B cell (primary cell): Measurements from ENCODE around the gene PEX6. TPM values are rescaled to one million over a fixed set of nuclear protein-coding genes. Genes with fewer than 3 reads are reported as not detected.

ENCODE experiments used
- ATAC-seq: fragments of 200-7000 bp; cut with Tn5 transposase; one replicate; pipeline ENCODE4 v1.10.0; 2021; ENCODE audit warnings: low read depth, mild to moderate bottlenecking, moderate number of reproducible peaks, moderate library complexity
- CTCF ChIA-PET: fragments of 350-600 bp; sonication (Branson Sonifier 250); formaldehyde crosslinking; loops from one replicate; lab custom pipeline; 2021; ENCODE audit warnings: antibody characterized with exemption, inconsistent platforms; lab: Charles Lee
- POLR2A ChIA-PET: fragments of 350-600 bp; sonication (Branson Sonifier 250); formaldehyde crosslinking; loops from one replicate; lab custom pipeline; 2021; ENCODE audit warnings: antibody characterized with exemption; lab: Charles Lee
- DNase-seq: peaks from one replicate; pipeline ENCODE4 v3.0.0; 2013
- H2AFZ ChIP-seq: 2 replicates; pipeline ENCODE4 v1.6.1; 2012; ENCODE audit warnings: mild to moderate bottlenecking, low read depth, low read length; ENCODE audit not compliant: insufficient read depth, poor library complexity, severe bottlenecking
- H3K27ac ChIP-seq, 2 donors: 1 replicate in 1 of 2; 2 replicates in 1 of 2; pipeline ENCODE4 v1.5.1; 2012 to 2013; ENCODE audit warnings: low read length in 2 of 2, mild to moderate bottlenecking in 2 of 2, moderate library complexity in 1 of 2
- H3K27me3 ChIP-seq, 4 experiments: fragments of 200-600 bp in 1 of 4; sonication (generic) in 1 of 4; replicated peaks in 1 of 4; 1 replicate in 2 of 4; 2 replicates in 2 of 4; pipeline versions ENCODE4 v1.6.1 to v1.7.0; 2013 to 2016; ENCODE audit warnings: low read length in 3 of 4, mild to moderate bottlenecking in 2 of 4, mixed read lengths in 1 of 4, moderate library complexity in 1 of 4; ENCODE audit not compliant: insufficient read depth in 4 of 4, control insufficient read depth in 3 of 4; ENCODE audit errors: control extremely low read depth in 1 of 4
- H3K36me3 ChIP-seq, 2 experiments: replicated peaks in 1 of 2; 1 replicate in 1 of 2; 2 replicates in 1 of 2; pipeline versions ENCODE4 v1.6.1 to v1.7.1; 2013; ENCODE audit warnings: low read length in 1 of 2; ENCODE audit not compliant: insufficient read depth in 2 of 2, control insufficient read depth in 1 of 2; ENCODE audit errors: control extremely low read depth in 1 of 2, extremely low read depth in 1 of 2
- H3K4me1 ChIP-seq, 2 donors: fragments of 200-600 bp in 1 of 2; sonication (generic) in 1 of 2; 1 replicate in 1 of 2; 2 replicates in 1 of 2; pipeline versions ENCODE4 v1.5.1 to v1.6.1; 2013 to 2017; ENCODE audit warnings: low read length in 2 of 2; ENCODE audit not compliant: control insufficient read depth in 2 of 2, insufficient read depth in 2 of 2
- H3K4me2 ChIP-seq: replicated peaks from 2 replicates; pipeline ENCODE3; 2012; ENCODE audit warnings: mild to moderate bottlenecking, low read depth, low read length; ENCODE audit not compliant: poor library complexity, severe bottlenecking
- H3K4me3 ChIP-seq, 5 experiments: fragments of 200-600 bp in 1 of 5; sonication (generic) in 1 of 5; 1 replicate in 3 of 5; 2 replicates in 2 of 5; pipeline versions ENCODE4 v1.5.1 to v1.7.0; 2011 to 2016; ENCODE audit warnings: low read length in 4 of 5, mild to moderate bottlenecking in 4 of 5, low read depth in 2 of 5, control low read depth in 1 of 5, moderate library complexity in 1 of 5; ENCODE audit not compliant: insufficient read depth in 1 of 5; ENCODE audit errors: control extremely low read depth in 1 of 5, extremely low read depth in 1 of 5
- H3K79me2 ChIP-seq: fragments of 200-600 bp; sonication (generic); one replicate; pipeline ENCODE4 v1.6.0; 2016; ENCODE audit warnings: low read length; ENCODE audit not compliant: control insufficient read depth, insufficient read depth
- H3K9ac ChIP-seq: fragments of 200-600 bp; sonication (generic); 2 replicates; pipeline ENCODE4 v1.6.1; 2017; ENCODE audit warnings: mild to moderate bottlenecking, low read length, moderate library complexity
- H3K9me3 ChIP-seq, 3 donors: one replicate each; pipeline versions ENCODE4 v1.6.1 to v1.7.1; 2013; ENCODE audit warnings: low read length in 2 of 3; ENCODE audit not compliant: control insufficient read depth in 2 of 3, insufficient read depth in 1 of 3; ENCODE audit errors: control extremely low read depth in 1 of 3
- H4K20me1 ChIP-seq: 2 replicates; pipeline ENCODE4 v1.6.0; 2012; ENCODE audit warnings: mild to moderate bottlenecking, low read length; ENCODE audit not compliant: insufficient read depth, control insufficient read depth, poor library complexity, severe bottlenecking
- H3K27ac Mint-ChIP-seq: one replicate; pipeline ENCODE4 v1.8.0; 2021; ENCODE audit warnings: mixed read lengths
- H3K27me3 Mint-ChIP-seq: one replicate; pipeline ENCODE4 v1.8.0; 2021; ENCODE audit warnings: mixed read lengths
- H3K4me1 Mint-ChIP-seq: one replicate; pipeline ENCODE4 v1.8.0; 2021; ENCODE audit warnings: mixed read lengths
- H3K4me3 Mint-ChIP-seq: one replicate; pipeline ENCODE4 v1.8.0; 2021; ENCODE audit warnings: mixed read lengths
- H3K9me3 Mint-ChIP-seq: one replicate; pipeline ENCODE4 v1.8.0; 2022; ENCODE audit warnings: mixed read lengths; ENCODE audit not compliant: insufficient read depth
- CTCF ChIP-seq: fragments of 200-600 bp; IDR thresholded peaks from one replicate; pipeline ENCODE4 v1.8.0; 2022; ENCODE audit warnings: antibody characterized with exemption, mild to moderate bottlenecking
- EZH2 ChIP-seq: IDR thresholded peaks from 2 replicates; pipeline ENCODE4 v1.6.1; 2012; ENCODE audit warnings: borderline replicate concordance, low read depth, mild to moderate bottlenecking, moderate library complexity, low read length; ENCODE audit not compliant: insufficient read depth, poor library complexity, severe bottlenecking
- WGBS: methylation state at CpG from one replicate; pipeline ENCODE4 v1.1.5; 2013; ENCODE audit warnings: missing lambda C conversion rate; ENCODE audit not compliant: insufficient coverage; 5-methylcytosine and 5-hydroxymethylcytosine counted together
- intact Hi-C: fragments of 100-400 bp; cut with micrococcal nuclease; formaldehyde crosslinking; loops from one replicate; pipeline ENCODE4 v1.10.0; 2022
- polyA plus RNA-seq: library from polyadenylated mRNA; depleted of rRNA; stranded (reverse); fragments of >200 nt; gene quantifications from 2 replicates; pipeline ENCODE4 v1.2.3, GENCODE V29; 2012
- total RNA-seq, 2 donors: library from RNA; stranded (reverse); fragments of 120-200 nt in 1 of 2; gene quantifications; 1 replicate in 1 of 2; 2 replicates in 1 of 2; pipeline versions ENCODE4 v1.2.3 to v1.2.4, GENCODE V29; 2013 to 2022

Gene PEX6
- total and polyA plus RNA-seq, 2 donors (not counting 1 experiment from before 2014, with no cell fraction given), result 16.0 to 16.6 TPM

- H3K4me1 ChIP-seq, result peaks cover 9 to 16% of the 10 kb centered on the region in 2 donors
- H3K27me3 Mint-ChIP-seq, result no peaks in the 10 kb centered on the region
- no peaks in the 10 kb centered on the region for H4K20me1 ChIP-seq
- no peak overlapping the region for H3K4me3 Mint-ChIP-seq
- H3K9ac ChIP-seq, result no peak overlapping the region
- POLR2A ChIA-PET, result no interaction called here
- no peaks in the 10 kb centered on the region for H3K9me3 ChIP-seq
- 99% methylated on average over 8 of the region's 13 CpGs for WGBS
- no peaks in the 10 kb centered on the region for H3K9me3 Mint-ChIP-seq
- CTCF ChIA-PET, result no interaction called here
- TF ChIP-seq EZH2 (no peak), CTCF (no peak)
- no peak overlapping the region for H3K27ac ChIP-seq
- ATAC-seq (no peak), DNase-seq (no peak)
- H3K27me3 ChIP-seq, result peaks cover 0 to 12% (median 3%) of the 10 kb centered on the region in 4 experiments
- no peak overlapping the region for H3K4me3 ChIP-seq
- peaks cover 13% of the 10 kb centered on the region for H3K4me1 Mint-ChIP-seq
- intact Hi-C loops, result loop anchor here (5.0 kb wide), 1 partner anchor 60 kb away; no protein-coding TSS in a partner anchor
- H3K79me2 ChIP-seq, result no peaks in the 10 kb centered on the region
- no peak overlapping the region for H3K27ac Mint-ChIP-seq
- H2AFZ ChIP-seq, result no peak overlapping the region
- peaks cover 0 to 32% of the 10 kb centered on the region in 2 experiments for H3K36me3 ChIP-seq
- no peak overlapping the region for H3K4me2 ChIP-seq
Measured at GRCh38 chr6:42962502-42963178, 16.3 kb downstream of the PEX6 start.

- Mint-ChIP-seq H3K4me1 (peaks cover 13% of the 10 kb centered on the region), H3K27ac (no peak overlapping the region), H3K4me3 (peak overlapping the region; percentile 44), H3K9me3 (no peaks in the 10 kb centered on the region), H3K27me3 (no peaks in the 10 kb centered on the region)
- Histone ChIP-seq H3K79me2 (no peaks in the 10 kb centered on the region), H3K36me3 (peaks cover 0 to 27% of the 10 kb centered on the region in 2 experiments), H3K4me2 (no peak overlapping the region), H3K27ac (no peak overlapping the region), H3K27me3 (peaks cover 0 to 12% (median 3%) of the 10 kb centered on the region in 4 experiments), H3K9me3 (no peaks in the 10 kb centered on the region), H3K4me1 (peaks cover 9 to 16% of the 10 kb centered on the region in 2 donors), H2AFZ (no peak overlapping the region), H3K9ac (no peak overlapping the region), H3K4me3 (no peak overlapping the region), H4K20me1 (no peaks in the 10 kb centered on the region)
- ATAC-seq (no peak), DNase-seq (no peak)
- TF ChIP-seq CTCF (no peak), EZH2 (no peak)
- POLR2A ChIA-PET, result no interaction called here
- WGBS, result 100% methylated on average over 4 of the region's 12 CpGs
- CTCF ChIA-PET, result interaction anchor here (0.7 kb wide), 1 partner anchor 975 kb away, joined by 3 read pairs; no protein-coding TSS in a partner anchor
- intact Hi-C loops, result loop anchor here (5.0 kb wide), 1 partner anchor 60 kb away; no protein-coding TSS in a partner anchor
Measured at GRCh38 chr6:42962096-42962495, 16.9 kb downstream of the PEX6 start.
